Fibroblast of lung (primary cell): ENCODE data around the gene AFAP1L2.
A peak's percentile ranks its signal among the peaks of the same experiment; 100 is the strongest.

Experiments
- EZH2 ChIP-seq: IDR thresholded peaks from 2 replicates; pipeline ENCODE4 v1.5.1; 2012; ENCODE audit warnings: low read length, control low read depth, mild to moderate bottlenecking; ENCODE audit errors: missing control alignments
- TF ChIP-seq, protein P1 (sequence below), 2 donors: IDR thresholded peaks in 1 of 2; conservative IDR thresholded peaks in 1 of 2; 1 replicate in 1 of 2; 2 replicates in 1 of 2; pipeline ENCODE4 v1.5.1; 2011 to 2012; ENCODE audit warnings: low read length in 2 of 2, control low read depth in 1 of 2, inconsistent platforms in 1 of 2, low read depth in 1 of 2, mild to moderate bottlenecking in 1 of 2

- TF ChIP-seq, protein P1, sequence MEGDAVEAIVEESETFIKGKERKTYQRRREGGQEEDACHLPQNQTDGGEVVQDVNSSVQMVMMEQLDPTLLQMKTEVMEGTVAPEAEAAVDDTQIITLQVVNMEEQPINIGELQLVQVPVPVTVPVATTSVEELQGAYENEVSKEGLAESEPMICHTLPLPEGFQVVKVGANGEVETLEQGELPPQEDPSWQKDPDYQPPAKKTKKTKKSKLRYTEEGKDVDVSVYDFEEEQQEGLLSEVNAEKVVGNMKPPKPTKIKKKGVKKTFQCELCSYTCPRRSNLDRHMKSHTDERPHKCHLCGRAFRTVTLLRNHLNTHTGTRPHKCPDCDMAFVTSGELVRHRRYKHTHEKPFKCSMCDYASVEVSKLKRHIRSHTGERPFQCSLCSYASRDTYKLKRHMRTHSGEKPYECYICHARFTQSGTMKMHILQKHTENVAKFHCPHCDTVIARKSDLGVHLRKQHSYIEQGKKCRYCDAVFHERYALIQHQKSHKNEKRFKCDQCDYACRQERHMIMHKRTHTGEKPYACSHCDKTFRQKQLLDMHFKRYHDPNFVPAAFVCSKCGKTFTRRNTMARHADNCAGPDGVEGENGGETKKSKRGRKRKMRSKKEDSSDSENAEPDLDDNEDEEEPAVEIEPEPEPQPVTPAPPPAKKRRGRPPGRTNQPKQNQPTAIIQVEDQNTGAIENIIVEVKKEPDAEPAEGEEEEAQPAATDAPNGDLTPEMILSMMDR (conservative IDR thresholded peaks at IDR 0.05 in 1 of 2, IDR thresholded peaks at IDR 0.05 in 1 of 2; ENCODE audit: low read depth in 1 of 2, low read length in 2 of 2): peak; percentile 78 to 90
- TF ChIP-seq EZH2: no peak
These were observed 100.2 kb downstream of the AFAP1L2 start for GRCh38 chr10:114304017-114304570.
